HepG2 (cell line): ENCODE measurements around the gene PLEKHM2. TPM values are rescaled to one million over a fixed set of nuclear protein-coding genes. Genes with fewer than 3 reads are reported as not detected.
A peak's percentile ranks its signal among the peaks of the same experiment; 100 is the strongest.

Source experiments
- ARID2 ChIP-seq: sonication (generic); formaldehyde crosslinking; IDR thresholded peaks from 2 replicates; pipeline ENCODE4 v1.8.1; 2022; ENCODE audit warnings: mild to moderate bottlenecking, missing genetic modification reagents, borderline replicate concordance
- ASH2L ChIP-seq: fragments of 300-600, 200-600 bp; sonication (generic); IDR thresholded peaks from 2 replicates; pipeline ENCODE4 v1.7.0; 2017; ENCODE audit warnings: low read depth, mild to moderate bottlenecking, moderate library complexity, mixed read lengths, low read length; ENCODE audit not compliant: insufficient read length
- ELF4 ChIP-seq: sonication (generic); formaldehyde crosslinking; IDR thresholded peaks from 2 replicates; pipeline ENCODE4 v1.5.0; 2020; ENCODE audit warnings: missing genetic modification reagents, mild to moderate bottlenecking, moderate library complexity, borderline replicate concordance
- HDAC2 ChIP-seq: sonication (generic); formaldehyde crosslinking; IDR thresholded peaks from 2 replicates; pipeline ENCODE4 v1.4.0; 2020; ENCODE audit warnings: missing genetic modification reagents
- LCORL ChIP-seq, 2 experiments: fragments of 450-650 bp in 1 of 2; sonication (generic) in 1 of 2; formaldehyde crosslinking in 1 of 2; IDR thresholded peaks; 2 replicates each; pipeline versions ENCODE4 v1.5.0 to v1.6.1; 2017 to 2020; ENCODE audit warnings: antibody characterized with exemption in 1 of 2, missing genetic modification reagents in 1 of 2
- MBD4 ChIP-seq: IDR thresholded peaks from 2 replicates; pipeline ENCODE4 v1.6.1; 2012; ENCODE audit warnings: low read length, inconsistent platforms, borderline replicate concordance
- MIXL1 ChIP-seq: IDR thresholded peaks from 2 replicates; pipeline ENCODE4 v1.6.1; 2016
- NCOR1 ChIP-seq: fragments of 200-600 bp; sonication (generic); IDR thresholded peaks from 2 replicates; pipeline ENCODE4 v1.7.0; 2017; ENCODE audit warnings: antibody characterized with exemption, low read length, borderline replicate concordance
- NR3C1 ChIP-seq: sonication (generic); formaldehyde crosslinking; IDR thresholded peaks from 2 replicates; pipeline ENCODE4 v1.4.0; 2020; ENCODE audit warnings: missing genetic modification reagents
- TGIF2 ChIP-seq: IDR thresholded peaks from 2 replicates; pipeline ENCODE4 v1.6.1; 2016; ENCODE audit warnings: control low read depth, missing compliant biosample characterization
- YY1 ChIP-seq: IDR thresholded peaks from 2 replicates; pipeline ENCODE4 v1.6.1; 2011; ENCODE audit warnings: low read length, low read depth, moderate library complexity, mild to moderate bottlenecking; ENCODE audit not compliant: insufficient read depth, insufficient replicate concordance
- ZC3H4 ChIP-seq: sonication (generic); formaldehyde crosslinking; IDR thresholded peaks from 2 replicates; pipeline ENCODE4 v1.4.0; 2020; ENCODE audit warnings: missing genetic modification reagents, borderline replicate concordance
- ZNF10 ChIP-seq: sonication (generic); formaldehyde crosslinking; IDR thresholded peaks from 2 replicates; pipeline ENCODE4 v1.4.0; 2020; ENCODE audit warnings: mild to moderate bottlenecking, low read depth, missing genetic modification reagents, borderline replicate concordance
- ZNF207 ChIP-seq: fragments of 450-650 bp; IDR thresholded peaks from 2 replicates; pipeline ENCODE4 v1.6.1; 2016; ENCODE audit warnings: antibody characterized with exemption, borderline replicate concordance
- ZNF333 ChIP-seq: sonication (generic); formaldehyde crosslinking; IDR thresholded peaks from 2 replicates; pipeline ENCODE4 v1.4.0; 2020; ENCODE audit warnings: mild to moderate bottlenecking, missing genetic modification reagents, borderline replicate concordance
- ZNF337 ChIP-seq: sonication (generic); formaldehyde crosslinking; IDR thresholded peaks from 2 replicates; pipeline ENCODE4 v1.5.1; 2020; ENCODE audit warnings: missing genetic modification reagents, low read depth, mild to moderate bottlenecking, borderline replicate concordance
- ZNF354B ChIP-seq: sonication (generic); formaldehyde crosslinking; IDR thresholded peaks from 2 replicates; pipeline ENCODE4 v1.8.0; 2022; ENCODE audit warnings: mild to moderate bottlenecking, missing genetic modification reagents
- ZNF788 ChIP-seq: sonication (generic); formaldehyde crosslinking; IDR thresholded peaks from 2 replicates; pipeline ENCODE4 v1.5.0; 2020; ENCODE audit warnings: mild to moderate bottlenecking, missing genetic modification reagents, borderline replicate concordance
- polyA plus RNA-seq, 8 experiments: library from polyadenylated mRNA; depleted of rRNA in 3 of 8; stranded (reverse) in 7 of 8; unstranded in 1 of 8; fragments of >200 nt; fragmentation: Illumina TruSeq in 4 of 8; extraction: Trizol in 4 of 8; gene quantifications; 2 replicates each; pipeline versions ENCODE4 v1.2.1 to v1.2.3, GENCODE V29; 2011 to 2016; ENCODE audit warnings: low read depth in 4 of 8, missing spikeins in 1 of 8, mixed read lengths in 1 of 8; ENCODE audit not compliant: insufficient read depth in 1 of 8
- total RNA-seq, 5 experiments: library from RNA; depleted of rRNA; stranded (reverse); fragments of >200 nt; fragmentation: Illumina TruSeq; extraction: Trizol; gene quantifications; 2 replicates each; pipeline ENCODE4 v1.2.3, GENCODE V29; 2016; ENCODE audit warnings: low read depth in 1 of 5
- TF ChIP-seq, protein P1 (sequence below): sonication (generic); formaldehyde crosslinking; IDR thresholded peaks from 2 replicates; pipeline ENCODE4 v1.5.0; 2020; ENCODE audit warnings: missing genetic modification reagents
- TF ChIP-seq, protein P2 (sequence below): sonication (generic); formaldehyde crosslinking; IDR thresholded peaks from 2 replicates; pipeline ENCODE4 v1.4.0; 2020; ENCODE audit warnings: missing genetic modification reagents; ENCODE audit errors: not compliant biosample characterization
- TF ChIP-seq, protein P3 (sequence below): sonication (generic); formaldehyde crosslinking; IDR thresholded peaks from 2 replicates; pipeline ENCODE4 v1.5.0; 2020; ENCODE audit warnings: missing genetic modification reagents, mild to moderate bottlenecking, borderline replicate concordance
- TF ChIP-seq, protein P4 (sequence below): sonication (generic); formaldehyde crosslinking; IDR thresholded peaks from 2 replicates; pipeline ENCODE4 v1.4.0; 2020; ENCODE audit warnings: mild to moderate bottlenecking, missing genetic modification reagents
- TF ChIP-seq, protein P5 (sequence below): sonication (generic); formaldehyde crosslinking; IDR thresholded peaks from 2 replicates; pipeline ENCODE4 v1.8.1; 2023; ENCODE audit warnings: missing genetic modification reagents, inconsistent platforms, borderline replicate concordance

The PLEKHM2 gene
- total and polyA plus RNA-seq, 2 of the 13 experiments (the other 11 are each of a cell fraction or from before 2014, with no cell fraction given), result 16.5 to 27.3 TPM

GRCh38 chr1:15740924-15741850 lies 57.1 kb downstream of the PLEKHM2 start (continued):
- TF ChIP-seq ZNF354B (CRISPR knock-in tag) (no peak), ASH2L (no peak), ZNF333 (CRISPR knock-in tag) (no peak), NR3C1 (CRISPR knock-in tag) (no peak), LCORL (IDR thresholded peaks at IDR 0.05) (no peak), LCORL (CRISPR knock-in tag; IDR thresholded peaks at IDR 0.05) (peak; percentile 62), TGIF2 (no peak), MBD4 (no peak), HDAC2 (CRISPR knock-in tag) (peak; percentile 78; the same call in 1 of the 2 replicates), ZNF337 (CRISPR knock-in tag) (no peak), YY1 (peak; percentile 37), ZNF207 (no peak), ARID2 (no peak), NCOR1 (no peak), ELF4 (CRISPR knock-in tag) (no peak), MIXL1 (peak; percentile 56; the same call in 1 of the 2 replicates), ZNF10 (no peak), ZNF788 (CRISPR knock-in tag) (peak; percentile 75; the same call in 1 of the 2 replicates), ZC3H4 (CRISPR knock-in tag) (no peak)
- TF ChIP-seq, protein P1, sequence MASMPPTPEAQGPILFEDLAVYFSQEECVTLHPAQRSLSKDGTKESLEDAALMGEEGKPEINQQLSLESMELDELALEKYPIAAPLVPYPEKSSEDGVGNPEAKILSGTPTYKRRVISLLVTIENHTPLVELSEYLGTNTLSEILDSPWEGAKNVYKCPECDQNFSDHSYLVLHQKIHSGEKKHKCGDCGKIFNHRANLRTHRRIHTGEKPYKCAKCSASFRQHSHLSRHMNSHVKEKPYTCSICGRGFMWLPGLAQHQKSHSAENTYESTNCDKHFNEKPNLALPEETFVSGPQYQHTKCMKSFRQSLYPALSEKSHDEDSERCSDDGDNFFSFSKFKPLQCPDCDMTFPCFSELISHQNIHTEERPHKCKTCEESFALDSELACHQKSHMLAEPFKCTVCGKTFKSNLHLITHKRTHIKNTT (CRISPR knock-in tag), result no peak
- TF ChIP-seq, protein P2, sequence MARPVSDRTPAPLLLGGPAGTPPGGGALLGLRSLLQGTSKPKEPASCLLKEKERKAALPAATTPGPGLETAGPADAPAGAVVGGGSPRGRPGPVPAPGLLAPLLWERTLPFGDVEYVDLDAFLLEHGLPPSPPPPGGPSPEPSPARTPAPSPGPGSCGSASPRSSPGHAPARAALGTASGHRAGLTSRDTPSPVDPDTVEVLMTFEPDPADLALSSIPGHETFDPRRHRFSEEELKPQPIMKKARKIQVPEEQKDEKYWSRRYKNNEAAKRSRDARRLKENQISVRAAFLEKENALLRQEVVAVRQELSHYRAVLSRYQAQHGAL (CRISPR knock-in tag), result no peak
- TF ChIP-seq, protein P3, sequence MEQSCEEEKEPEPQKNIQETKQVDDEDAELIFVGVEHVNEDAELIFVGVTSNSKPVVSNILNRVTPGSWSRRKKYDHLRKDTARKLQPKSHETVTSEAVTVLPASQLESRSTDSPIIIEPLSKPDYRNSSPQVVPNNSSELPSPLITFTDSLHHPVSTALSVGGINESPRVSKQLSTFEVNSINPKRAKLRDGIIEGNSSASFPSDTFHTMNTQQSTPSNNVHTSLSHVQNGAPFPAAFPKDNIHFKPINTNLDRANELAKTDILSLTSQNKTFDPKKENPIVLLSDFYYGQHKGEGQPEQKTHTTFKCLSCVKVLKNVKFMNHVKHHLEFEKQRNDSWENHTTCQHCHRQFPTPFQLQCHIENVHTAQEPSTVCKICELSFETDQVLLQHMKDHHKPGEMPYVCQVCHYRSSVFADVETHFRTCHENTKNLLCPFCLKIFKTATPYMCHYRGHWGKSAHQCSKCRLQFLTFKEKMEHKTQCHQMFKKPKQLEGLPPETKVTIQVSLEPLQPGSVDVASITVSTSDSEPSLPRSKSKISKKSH (CRISPR knock-in tag), result 0 out of 2 replicates have a peak, but pooled peaks have one; percentile 24
- TF ChIP-seq, protein P4, sequence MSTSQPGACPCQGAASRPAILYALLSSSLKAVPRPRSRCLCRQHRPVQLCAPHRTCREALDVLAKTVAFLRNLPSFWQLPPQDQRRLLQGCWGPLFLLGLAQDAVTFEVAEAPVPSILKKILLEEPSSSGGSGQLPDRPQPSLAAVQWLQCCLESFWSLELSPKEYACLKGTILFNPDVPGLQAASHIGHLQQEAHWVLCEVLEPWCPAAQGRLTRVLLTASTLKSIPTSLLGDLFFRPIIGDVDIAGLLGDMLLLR (CRISPR knock-in tag), result no peak
- TF ChIP-seq, protein P5, sequence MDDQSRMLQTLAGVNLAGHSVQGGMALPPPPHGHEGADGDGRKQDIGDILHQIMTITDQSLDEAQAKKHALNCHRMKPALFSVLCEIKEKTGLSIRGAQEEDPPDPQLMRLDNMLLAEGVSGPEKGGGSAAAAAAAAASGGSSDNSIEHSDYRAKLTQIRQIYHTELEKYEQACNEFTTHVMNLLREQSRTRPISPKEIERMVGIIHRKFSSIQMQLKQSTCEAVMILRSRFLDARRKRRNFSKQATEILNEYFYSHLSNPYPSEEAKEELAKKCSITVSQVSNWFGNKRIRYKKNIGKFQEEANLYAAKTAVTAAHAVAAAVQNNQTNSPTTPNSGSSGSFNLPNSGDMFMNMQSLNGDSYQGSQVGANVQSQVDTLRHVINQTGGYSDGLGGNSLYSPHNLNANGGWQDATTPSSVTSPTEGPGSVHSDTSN (CRISPR knock-in tag), result no peak
